DOHH2 (cell line): ENCODE measurements around the gene DCX.

ENCODE experiments used
- H3F3A ChIP-seq: fragments of 200-600 bp; sonication (generic), shearing (Covaris generic); 2 replicates; pipeline ENCODE4 v1.6.0; 2016; ENCODE audit warnings: antibody characterized with exemption, mild to moderate bottlenecking; ENCODE audit not compliant: control insufficient read depth, insufficient read depth
- H3K27ac ChIP-seq: fragments of 200-600 bp; sonication (generic); 2 replicates; pipeline ENCODE4 v1.5.1; 2014; ENCODE audit warnings: low read depth, mild to moderate bottlenecking, low read length, moderate library complexity
- H3K27me3 ChIP-seq: fragments of 200-600 bp; sonication (generic); 2 replicates; pipeline ENCODE4 v1.6.1; 2014; ENCODE audit warnings: mild to moderate bottlenecking, low read length, mixed read lengths; ENCODE audit not compliant: control insufficient read depth
- H3K36me3 ChIP-seq: fragments of 200-600 bp; sonication (generic); 2 replicates; pipeline ENCODE4 v1.6.1; 2014; ENCODE audit warnings: mild to moderate bottlenecking, low read length, moderate library complexity, mixed read lengths; ENCODE audit not compliant: control insufficient read depth
- H3K4me1 ChIP-seq: fragments of 200-600 bp; sonication (generic); 2 replicates; pipeline ENCODE4 v1.6.1; 2014; ENCODE audit warnings: mild to moderate bottlenecking, low read length, mixed read lengths; ENCODE audit not compliant: control insufficient read depth
- H3K4me2 ChIP-seq: fragments of 200-600 bp; sonication (generic); 2 replicates; pipeline ENCODE4 v1.6.0; 2014; ENCODE audit warnings: mild to moderate bottlenecking, low read length, moderate library complexity
- H3K4me3 ChIP-seq: fragments of 200-600 bp; sonication (generic); 2 replicates; pipeline ENCODE4 v1.5.1; 2014; ENCODE audit warnings: mild to moderate bottlenecking, low read length, mixed read lengths
- H3K79me2 ChIP-seq: fragments of 200-600 bp; sonication (generic); 2 replicates; pipeline ENCODE4 v1.6.1; 2014; ENCODE audit warnings: mild to moderate bottlenecking, low read length, mixed read lengths; ENCODE audit not compliant: control insufficient read depth
- H3K9me2 ChIP-seq: fragments of 200-600 bp; sonication (generic); replicated peaks from 2 replicates; pipeline ENCODE4 v1.6.1; 2014; ENCODE audit warnings: mild to moderate bottlenecking, low read length, mixed read lengths; ENCODE audit not compliant: control insufficient read depth
- H3K9me3 ChIP-seq: fragments of 200-600 bp; sonication (generic); 2 replicates; pipeline ENCODE4 v1.6.1; 2014; ENCODE audit warnings: antibody characterized with exemption, low read length, mixed read lengths; ENCODE audit not compliant: control insufficient read depth, insufficient read depth
- H4K20me1 ChIP-seq: fragments of 200-600 bp; sonication (generic); 2 replicates; pipeline ENCODE4 v1.6.0; 2014; ENCODE audit warnings: low read depth, mild to moderate bottlenecking, antibody characterized with exemption, low read length, moderate library complexity; ENCODE audit not compliant: control insufficient read depth, insufficient read depth
- CTCF ChIP-seq: fragments of 200-600 bp; sonication (generic); IDR thresholded peaks from one replicate; pipeline ENCODE4 v1.5.1; 2014; ENCODE audit warnings: antibody characterized with exemption, mild to moderate bottlenecking, low read depth, low read length; ENCODE audit not compliant: poor library complexity, severe bottlenecking
- EZH2phosphoT487 ChIP-seq: fragments of 200-600 bp; sonication (generic); IDR thresholded peaks from 2 replicates; pipeline ENCODE4 v1.6.1; 2017; ENCODE audit warnings: borderline replicate concordance, mild to moderate bottlenecking, antibody characterized with exemption, low read length, moderate library complexity, mixed read lengths

The DCX gene

GRCh38 chrX:111382277-111382676 lies 29.7 kb downstream of the DCX start:
- no peak overlapping the region for H3K4me3 ChIP-seq
- no peak overlapping the region for H3K27ac ChIP-seq
- H3K4me1 ChIP-seq, result no peaks in the 10 kb centered on the region
- no peaks in the 10 kb centered on the region for H3K36me3 ChIP-seq
- no peaks in the 10 kb centered on the region for H4K20me1 ChIP-seq
- no peaks in the 10 kb centered on the region for H3K9me3 ChIP-seq
- H3K4me2 ChIP-seq, result no peak overlapping the region
- no peaks in the 10 kb centered on the region for H3K27me3 ChIP-seq
- no peaks in the 10 kb centered on the region for H3F3A ChIP-seq
- no peaks in the 10 kb centered on the region for H3K79me2 ChIP-seq
- no peak for TF ChIP-seq EZH2phosphoT487
- TF ChIP-seq CTCF, result no peak
- no peaks in the 10 kb centered on the region for H3K9me2 ChIP-seq

GRCh38 chrX:111376897-111377578 lies 35.0 kb downstream of the DCX start:
- H3K36me3 ChIP-seq, result no peaks in the 10 kb centered on the region

GRCh38 chrX:111376486-111376885 lies 35.5 kb downstream of the DCX start:
- H3K4me1 ChIP-seq, result no peaks in the 10 kb centered on the region
- no peak overlapping the region for H3K4me3 ChIP-seq
- H3K9me2 ChIP-seq, result no peaks in the 10 kb centered on the region
- no peak for TF ChIP-seq EZH2phosphoT487
- no peak for TF ChIP-seq CTCF
- no peak overlapping the region for H3K4me2 ChIP-seq
- no peaks in the 10 kb centered on the region for H3K79me2 ChIP-seq
- no peaks in the 10 kb centered on the region for H3K9me3 ChIP-seq
- no peaks in the 10 kb centered on the region for H3K27me3 ChIP-seq
- H3K36me3 ChIP-seq, result no peaks in the 10 kb centered on the region
- no peak overlapping the region for H3K27ac ChIP-seq
- H3F3A ChIP-seq, result no peaks in the 10 kb centered on the region
- H4K20me1 ChIP-seq, result no peaks in the 10 kb centered on the region

More at GRCh38 chrX:111376897-111377578, 35.0 kb downstream of the DCX start:
- no peak for TF ChIP-seq EZH2phosphoT487
- TF ChIP-seq CTCF, result no peak
- Histone ChIP-seq H3K4me2 (no peak overlapping the region), H3K4me1 (no peaks in the 10 kb centered on the region), H3K4me3 (no peak overlapping the region), H3K9me2 (no peaks in the 10 kb centered on the region), H4K20me1 (no peaks in the 10 kb centered on the region), H3K27me3 (no peaks in the 10 kb centered on the region), H3K79me2 (no peaks in the 10 kb centered on the region), H3F3A (no peaks in the 10 kb centered on the region), H3K9me3 (no peaks in the 10 kb centered on the region), H3K27ac (no peak overlapping the region)
